ENCODE measurements around the gene USP5.
A peak's percentile ranks its signal among the peaks of the same experiment; 100 is the strongest.

USP5 gene

DNA sequence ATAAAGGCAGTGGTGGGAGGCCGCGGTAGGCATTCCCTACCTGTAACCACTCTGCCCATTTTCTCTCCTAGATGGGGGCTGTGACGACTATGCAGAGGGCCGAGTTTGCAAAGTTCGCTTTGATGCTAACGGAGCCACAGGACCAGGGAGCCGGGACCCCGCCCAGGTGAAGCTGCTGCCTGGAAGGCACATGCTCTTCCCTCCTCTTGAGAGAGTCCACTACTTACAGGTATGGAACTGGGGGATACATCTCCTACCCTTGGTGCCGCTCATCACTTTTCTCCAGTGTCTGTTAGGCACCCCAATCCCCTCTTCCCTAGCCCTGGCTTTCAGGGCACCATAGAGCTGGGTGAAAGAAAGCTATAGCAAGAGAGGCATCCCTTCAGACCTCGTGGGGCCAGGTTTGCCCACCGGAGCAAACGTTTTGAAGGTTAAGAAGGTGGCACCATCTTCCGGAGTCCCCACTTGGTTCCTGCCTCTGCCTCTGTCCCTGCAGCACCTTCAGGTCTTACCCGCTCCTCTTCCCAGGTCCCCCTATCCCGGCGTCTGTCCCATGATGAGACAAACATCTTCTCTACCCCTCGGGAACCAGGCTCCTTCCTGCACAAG lies 25.7 kb upstream of the USP5 start:
- no peak for DNase-seq

DNA sequence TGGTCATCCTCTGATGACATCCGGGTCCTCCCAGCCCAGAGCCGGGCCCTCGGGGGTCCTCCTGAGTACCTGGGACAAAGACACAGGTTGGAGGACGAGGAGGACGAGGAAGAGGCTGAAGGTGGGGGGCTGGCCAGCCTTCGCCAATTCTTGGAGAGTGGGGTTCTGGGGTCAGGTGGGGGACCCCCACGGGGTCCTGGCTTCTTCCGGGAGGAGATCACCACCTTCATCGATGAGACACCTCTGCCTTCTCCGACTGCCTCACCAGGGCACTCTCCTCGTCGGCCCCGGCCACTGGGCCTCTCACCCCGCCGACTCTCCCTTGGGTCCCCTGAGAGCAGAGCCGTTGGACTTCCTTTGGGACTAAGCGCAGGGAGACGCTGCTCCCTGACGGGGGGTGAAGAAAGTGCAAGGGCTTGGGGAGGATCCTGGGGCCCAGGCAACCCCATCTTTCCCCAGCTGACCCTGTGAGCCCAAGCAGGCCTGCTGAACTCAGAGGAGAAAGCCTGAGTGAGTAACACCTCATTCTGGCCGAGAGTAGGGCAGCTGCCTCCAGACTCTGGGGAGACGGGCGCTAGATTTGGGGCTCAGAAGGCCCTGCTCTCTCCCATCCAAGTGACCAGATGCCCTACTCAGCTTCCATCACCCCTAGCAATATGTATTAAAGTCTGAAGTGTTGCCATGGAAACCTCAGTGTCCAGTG lies 25.1 kb upstream of the USP5 start:
- no peak for DNase-seq

GRCh38 chr12:6827437-6827911 lies 24.5 kb upstream of the USP5 start:
- peak; percentile 90 for DNase-seq

DNA sequence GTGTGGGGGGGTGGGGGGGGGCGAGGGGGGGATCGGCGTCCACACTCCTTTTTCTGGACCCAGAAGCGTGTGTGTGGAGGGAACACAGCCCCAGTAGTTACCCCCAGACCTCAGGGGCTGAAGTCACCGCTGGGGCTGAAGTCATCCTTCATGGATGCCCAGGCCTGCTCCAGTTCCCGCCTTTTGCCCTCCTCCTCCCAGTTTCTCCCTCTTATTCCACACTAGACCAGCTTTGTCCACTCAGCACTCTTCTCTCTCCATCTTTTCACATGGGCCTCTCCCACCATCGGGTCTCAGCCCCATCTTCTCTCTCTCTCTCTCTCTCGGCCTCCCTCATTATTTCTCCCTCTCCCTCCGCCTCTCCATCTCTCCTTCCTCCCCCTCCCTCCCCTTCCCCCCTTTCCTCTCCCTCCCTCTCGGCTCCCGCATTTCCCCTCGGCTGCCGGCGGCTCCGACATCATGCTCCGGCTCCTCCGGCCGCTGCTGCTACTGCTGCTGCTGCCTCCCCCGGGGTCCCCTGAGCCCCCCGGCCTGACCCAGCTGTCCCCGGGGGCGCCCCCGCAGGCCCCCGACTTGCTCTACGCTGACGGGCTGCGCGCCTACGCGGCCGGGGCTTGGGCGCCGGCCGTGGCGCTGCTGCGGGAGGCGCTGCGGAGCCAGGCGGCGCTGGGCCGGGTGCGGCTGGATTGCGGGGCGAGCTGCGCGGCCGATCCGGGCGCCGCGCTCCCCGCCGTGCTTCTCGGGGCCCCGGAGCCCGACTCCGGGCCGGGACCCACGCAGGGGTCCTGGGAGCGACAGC lies 23.8 kb upstream of the USP5 start, which contains the start of gene P3H3:
Gene P3H3, plus strand, starts transcription at position 426 of the 799 bp plus-strand sequence. Its CDS starts 34 bp downstream, at position 460.
- DNase-seq, result peak; percentile 54

DNA sequence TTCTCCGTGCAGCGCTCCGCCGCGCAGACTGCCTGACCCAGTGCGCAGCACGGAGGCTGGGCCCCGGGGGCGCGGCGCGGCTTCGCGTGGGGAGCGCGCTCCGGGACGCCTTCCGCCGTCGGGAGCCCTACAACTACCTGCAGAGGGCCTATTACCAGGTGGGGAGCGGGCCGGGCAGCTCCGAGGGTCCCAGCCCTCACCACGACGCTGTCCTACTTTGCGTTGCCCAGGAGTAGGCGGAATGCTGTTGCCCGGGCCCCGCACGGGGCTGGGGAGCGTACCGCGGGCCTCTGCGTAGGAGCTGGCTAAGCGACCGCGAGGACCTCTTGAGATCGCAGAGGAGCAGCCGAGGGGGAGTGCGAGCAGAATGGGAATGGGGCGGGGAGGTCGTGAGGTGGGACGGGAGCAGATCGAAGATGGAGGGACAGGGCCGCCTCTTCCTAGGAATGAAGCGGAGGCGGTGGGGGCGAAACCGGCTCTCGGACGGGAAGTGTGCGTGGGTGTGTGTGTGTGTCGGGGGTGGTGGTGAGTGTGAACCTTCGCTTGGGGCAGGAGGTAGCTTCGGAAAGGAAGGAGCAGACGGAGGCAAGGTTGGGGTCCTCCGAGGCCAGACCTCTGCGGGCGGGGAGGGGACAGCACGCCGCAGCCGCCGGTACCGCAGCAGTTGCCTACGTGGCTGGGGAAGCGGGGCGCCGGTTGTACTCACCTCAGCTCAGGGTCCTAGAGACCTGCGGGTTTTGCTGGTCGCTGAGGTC lies 23.0 kb upstream of the USP5 start:
- no peak for DNase-seq

GRCh38 chr12:6829536-6830220 lies 22.3 kb upstream of the USP5 start:
- DNase-seq, result no peak

GRCh38 chr12:6830286-6830890 lies 21.6 kb upstream of the USP5 start:
- DNase-seq, result no peak

GRCh38 chr12:6830999-6831398 lies 21.0 kb upstream of the USP5 start:
- no peak for DNase-seq

DNA sequence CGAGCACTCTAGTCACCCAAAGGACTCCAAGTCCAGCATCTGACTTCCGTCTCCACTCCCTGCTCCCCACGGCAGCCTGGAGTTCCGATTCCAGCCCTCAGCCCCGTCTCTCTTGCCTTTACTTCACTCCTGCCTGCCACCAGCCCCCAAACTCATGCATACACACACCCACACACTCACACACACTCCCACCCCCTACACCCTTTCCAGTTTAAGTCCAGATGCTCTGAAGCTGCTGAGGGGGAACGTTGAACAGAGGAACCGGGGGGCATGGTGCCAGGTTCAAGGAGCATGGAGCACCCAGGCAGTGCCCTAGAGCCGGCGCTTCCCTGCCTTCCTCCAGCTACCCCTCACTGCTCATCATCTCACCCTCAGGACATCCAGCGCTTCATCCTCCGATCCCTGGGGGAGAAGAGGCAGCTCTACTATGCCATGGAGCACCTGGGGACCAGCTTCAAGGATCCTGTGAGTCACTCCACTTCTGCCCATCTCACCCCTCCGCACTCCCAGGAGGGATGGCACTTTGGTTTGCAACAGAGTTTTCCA lies 20.4 kb upstream of the USP5 start:
- no peak for DNase-seq

GRCh38 chr12:6832125-6832524 lies 19.8 kb upstream of the USP5 start:
- DNase-seq, result no peak

GRCh38 chr12:6833189-6833890 lies 18.6 kb upstream of the USP5 start:
- no peak for DNase-seq

- no peak for DNase-seq
These were observed 17.7 kb upstream of the USP5 start for GRCh38 chr12:6834254-6834653.

DNA sequence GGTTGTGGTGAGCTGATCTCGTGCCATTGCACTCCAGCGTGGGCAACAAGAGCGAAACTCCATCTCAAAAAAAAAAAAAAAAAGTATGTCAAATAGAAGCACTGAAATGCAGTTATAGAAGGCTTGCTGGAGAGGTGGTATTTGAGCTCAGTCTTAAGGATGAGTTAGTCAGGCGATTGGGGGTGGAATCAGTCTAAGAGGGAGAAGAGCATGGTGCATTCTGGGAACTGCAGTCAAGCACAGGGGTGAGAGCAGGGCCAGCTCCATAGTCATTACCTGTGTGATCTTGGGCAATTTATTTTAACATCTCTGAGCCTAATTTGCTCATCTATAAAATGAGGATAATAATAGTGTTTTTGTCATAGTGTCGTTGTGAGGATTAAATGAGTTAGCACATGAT lies 17.1 kb upstream of the USP5 start:
- DNase-seq, result no peak

DNA sequence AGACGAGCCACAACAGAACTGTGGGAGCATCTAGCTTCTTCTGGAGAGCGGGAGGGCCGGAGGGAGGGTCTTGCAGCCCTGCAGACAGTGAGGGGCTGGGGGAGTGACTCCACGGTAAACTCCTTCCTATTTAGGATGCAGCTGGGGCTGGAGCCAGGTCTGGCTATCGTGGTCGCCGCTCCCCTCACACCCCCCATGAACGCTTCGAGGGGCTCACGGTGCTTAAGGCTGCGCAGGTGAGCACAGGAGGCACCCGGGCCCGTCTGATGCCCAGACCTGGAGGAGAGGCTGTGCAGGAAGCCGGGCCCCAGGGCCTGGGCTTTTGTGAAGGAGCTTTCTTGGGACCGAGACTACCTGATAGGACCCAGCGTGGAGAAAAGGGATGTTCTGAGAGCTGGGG lies 15.1 kb upstream of the USP5 start:
- no peak for DNase-seq

DNA sequence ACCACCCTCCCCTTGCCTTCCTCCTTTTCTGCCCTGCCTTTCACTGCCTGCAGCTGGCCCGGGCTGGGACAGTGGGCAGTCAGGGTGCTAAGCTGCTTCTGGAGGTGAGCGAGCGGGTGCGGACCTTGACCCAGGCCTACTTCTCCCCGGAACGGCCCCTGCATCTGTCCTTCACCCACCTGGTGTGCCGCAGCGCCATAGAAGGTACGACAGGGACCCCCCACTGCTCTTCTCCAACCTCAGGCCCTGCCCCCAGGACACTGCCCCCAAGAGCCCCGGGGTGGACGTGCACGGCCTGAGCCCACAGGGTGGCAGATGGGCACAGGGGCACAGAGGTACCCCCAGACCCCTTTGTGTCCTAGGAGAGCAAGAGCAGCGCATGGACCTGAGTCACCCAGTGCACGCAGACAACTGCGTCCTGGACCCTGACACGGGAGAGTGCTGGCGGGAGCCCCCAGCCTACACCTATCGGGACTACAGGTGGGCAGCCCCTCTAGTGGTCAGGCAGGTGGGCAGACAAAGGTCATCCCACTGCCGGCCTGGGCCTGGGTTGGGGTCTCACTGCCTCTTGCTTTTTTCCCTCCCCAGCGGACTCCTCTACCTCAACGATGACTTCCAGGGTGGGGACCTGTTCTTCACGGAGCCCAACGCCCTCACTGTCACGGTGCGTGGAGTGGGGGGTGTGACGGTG lies 14.4 kb upstream of the USP5 start:
- no peak for DNase-seq

GRCh38 chr12:6838854-6839253 lies 13.1 kb upstream of the USP5 start:
- DNase-seq, result no peak

DNA sequence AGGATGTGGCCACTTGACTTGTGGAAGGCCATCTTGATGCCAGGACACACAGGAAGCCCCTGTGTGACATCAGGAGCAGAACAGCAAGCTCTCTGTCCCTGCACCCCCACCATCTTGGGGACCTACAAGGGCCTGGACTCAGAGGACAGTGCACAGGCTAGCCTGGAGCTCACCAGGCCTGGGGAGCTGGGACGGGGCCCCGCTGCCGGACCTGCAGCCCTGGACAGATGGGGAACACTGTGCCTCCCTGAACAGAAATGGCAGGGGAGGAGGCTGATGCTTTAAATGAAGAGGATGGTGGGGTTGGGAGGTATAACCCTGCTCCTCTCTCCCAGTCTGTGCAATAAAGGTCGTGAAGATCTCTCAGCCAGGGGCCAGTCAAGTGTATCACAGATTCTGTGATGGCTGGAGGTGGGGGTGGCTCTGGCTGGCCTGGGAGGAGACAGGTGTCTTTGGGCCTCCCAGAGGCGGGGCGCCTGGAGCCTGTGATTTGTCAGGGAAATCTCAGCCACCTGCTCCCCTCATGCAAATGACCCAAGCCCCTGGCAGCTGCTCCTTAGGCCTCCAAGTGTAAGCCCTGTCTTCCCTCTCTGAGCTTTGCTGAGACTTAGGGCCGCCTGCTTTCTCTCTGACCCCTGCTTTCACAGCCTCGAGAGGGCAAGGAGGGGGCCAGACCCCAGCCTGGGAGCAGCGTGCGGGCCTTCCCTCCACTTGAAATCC lies 12.3 kb upstream of the USP5 start:
- no peak for DNase-seq

- no peak for DNase-seq
These were observed 11.6 kb upstream of the USP5 start for GRCh38 chr12:6840330-6840729.

DNA sequence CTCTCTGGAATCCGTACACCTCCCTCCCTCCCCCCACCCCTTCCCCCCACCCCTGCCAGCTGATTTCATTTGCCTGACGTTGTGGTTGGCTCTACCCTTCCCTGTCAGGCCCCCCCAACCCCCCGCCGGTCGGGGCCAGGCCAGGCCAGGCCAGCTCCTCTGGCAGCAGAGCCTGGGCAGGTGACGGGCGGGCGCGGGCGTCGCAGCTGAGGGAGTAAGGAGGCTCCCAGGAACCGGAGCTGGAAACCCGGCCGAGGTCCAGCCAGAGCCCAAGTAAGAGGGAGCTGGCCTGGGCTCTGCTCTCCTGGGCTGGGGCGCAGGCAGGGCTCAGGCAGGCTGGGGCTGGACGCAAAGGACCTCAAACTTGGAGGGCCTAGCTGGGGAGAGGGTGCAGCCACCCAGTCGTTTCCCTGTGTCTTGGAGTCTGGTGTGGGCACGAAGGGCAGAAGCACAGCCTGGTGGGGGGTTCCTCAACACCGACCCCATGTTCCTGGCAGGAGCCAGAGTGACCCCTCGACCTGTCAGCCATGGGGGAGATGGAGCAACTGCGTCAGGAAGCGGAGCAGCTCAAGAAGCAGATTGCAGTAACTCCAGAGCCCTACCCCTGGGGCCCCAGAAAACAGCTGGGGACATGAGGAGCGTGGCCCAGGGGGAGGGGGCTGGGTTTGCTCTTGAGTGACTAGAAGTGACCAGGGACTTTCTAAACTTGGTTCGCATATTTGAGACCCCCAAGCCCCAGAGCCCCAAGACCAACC lies 11.0 kb upstream of the USP5 start, which contains the start of gene GNB3:
Gene GNB3, plus strand, starts transcription at position 165 of the 755 bp plus-strand sequence. Its CDS starts 363 bp downstream, at position 528.
- DNase-seq, result no peak
